Measurements from ENCODE around the gene MCUB. TPM values are rescaled to one million over a fixed set of nuclear protein-coding genes. Genes with fewer than 3 reads are reported as not detected.
A peak's percentile ranks its signal among the peaks of the same experiment; 100 is the strongest.

MCUB gene
- total RNA-seq, 2 donors from 2014 or later = 2.9 to 58.3 TPM

DNA sequence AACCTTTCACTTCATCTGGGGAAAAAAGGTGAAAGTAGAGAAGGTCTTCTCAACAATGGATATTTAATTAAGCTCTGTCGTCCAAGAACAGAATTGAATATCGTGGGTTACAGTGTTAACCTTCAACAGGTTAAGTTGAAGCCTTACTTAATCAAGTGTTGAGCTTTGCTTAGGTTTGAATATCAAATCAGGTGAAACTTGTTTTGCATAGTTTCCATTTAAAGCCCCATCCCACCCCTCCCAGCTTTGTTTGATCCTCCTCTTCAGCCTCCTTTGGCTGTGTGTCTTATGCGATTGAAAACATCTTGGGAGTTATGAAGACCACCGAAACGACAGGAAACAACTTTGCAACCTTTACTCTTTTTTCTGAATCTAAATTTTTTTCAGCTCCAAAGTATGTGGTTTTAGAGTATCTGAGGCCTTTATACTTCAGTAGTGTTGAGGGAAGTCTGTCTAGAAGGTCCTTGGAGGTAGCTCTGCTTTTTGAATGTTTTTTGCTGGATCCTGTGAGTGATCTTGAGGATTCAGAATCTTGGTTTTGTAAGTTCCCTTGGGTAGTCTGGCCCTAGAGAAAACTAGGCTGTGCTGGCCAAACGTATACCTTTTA, 39.1 kb downstream of the MCUB start:
- Histone ChIP-seq H3K27me3 (no peaks in the 10 kb centered on the region), H3K9me3 (no peaks in the 10 kb centered on the region), H3K36me3 (replicated peaks in 1 of 2; ENCODE audit: insufficient read depth in 1 of 2, low read depth in 2 of 2) (no peaks in the 10 kb centered on the region), H3K4me3 (no peak overlapping the region), H3K4me1 (no peaks in the 10 kb centered on the region), H3K27ac (no peak overlapping the region)
- intact Hi-C loops (cut with DNase I) = no loop called here
- no peak for DNase-seq
- no peak for ATAC-seq
- whole genome bisulfite sequencing, 2 donors = 77 to 80% methylated on average over 6 of the region's 6 CpGs
- TF ChIP-seq, protein P1, sequence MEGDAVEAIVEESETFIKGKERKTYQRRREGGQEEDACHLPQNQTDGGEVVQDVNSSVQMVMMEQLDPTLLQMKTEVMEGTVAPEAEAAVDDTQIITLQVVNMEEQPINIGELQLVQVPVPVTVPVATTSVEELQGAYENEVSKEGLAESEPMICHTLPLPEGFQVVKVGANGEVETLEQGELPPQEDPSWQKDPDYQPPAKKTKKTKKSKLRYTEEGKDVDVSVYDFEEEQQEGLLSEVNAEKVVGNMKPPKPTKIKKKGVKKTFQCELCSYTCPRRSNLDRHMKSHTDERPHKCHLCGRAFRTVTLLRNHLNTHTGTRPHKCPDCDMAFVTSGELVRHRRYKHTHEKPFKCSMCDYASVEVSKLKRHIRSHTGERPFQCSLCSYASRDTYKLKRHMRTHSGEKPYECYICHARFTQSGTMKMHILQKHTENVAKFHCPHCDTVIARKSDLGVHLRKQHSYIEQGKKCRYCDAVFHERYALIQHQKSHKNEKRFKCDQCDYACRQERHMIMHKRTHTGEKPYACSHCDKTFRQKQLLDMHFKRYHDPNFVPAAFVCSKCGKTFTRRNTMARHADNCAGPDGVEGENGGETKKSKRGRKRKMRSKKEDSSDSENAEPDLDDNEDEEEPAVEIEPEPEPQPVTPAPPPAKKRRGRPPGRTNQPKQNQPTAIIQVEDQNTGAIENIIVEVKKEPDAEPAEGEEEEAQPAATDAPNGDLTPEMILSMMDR (IDR thresholded peaks at IDR 0.05) = no peak
- no peak for TF ChIP-seq POLR2A (IDR thresholded peaks at IDR 0.05)

DNA sequence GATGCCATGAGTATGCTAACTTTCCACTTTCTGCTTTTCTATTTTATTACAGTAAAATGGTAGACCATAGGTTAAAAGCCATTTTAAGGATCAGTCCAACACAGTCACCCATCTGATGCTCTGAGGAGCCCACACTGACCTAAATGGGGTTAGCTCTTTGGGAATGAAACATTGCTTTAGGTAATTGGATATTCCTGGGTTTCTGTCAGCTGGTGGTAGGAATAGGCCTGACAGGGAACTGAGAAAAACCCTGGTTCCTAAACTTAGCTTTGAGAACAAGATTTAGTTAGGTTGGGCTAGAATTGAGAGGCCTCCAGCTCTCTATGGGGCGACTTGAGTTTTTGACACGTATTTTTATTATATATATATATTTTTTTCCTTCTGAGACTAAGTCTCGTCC, 40.4 kb downstream of the MCUB start:
- no peak for ATAC-seq
- H3K36me3 ChIP-seq (replicated peaks in 1 of 2; ENCODE audit: insufficient read depth in 1 of 2, low read depth in 2 of 2) = no peaks in the 10 kb centered on the region
- H3K27ac ChIP-seq = no peak overlapping the region
- H3K27me3 ChIP-seq = no peaks in the 10 kb centered on the region
- intact Hi-C loops (cut with DNase I) = no loop called here
- DNase-seq = no peak
- TF ChIP-seq, protein P1 (IDR thresholded peaks at IDR 0.05) = no peak
- no peak for TF ChIP-seq POLR2A (IDR thresholded peaks at IDR 0.05)
- H3K4me1 ChIP-seq = no peaks in the 10 kb centered on the region
- WGBS, 2 donors = 81 to 82% methylated on average over 3 of the region's 3 CpGs
- H3K4me3 ChIP-seq = no peak overlapping the region
- H3K9me3 ChIP-seq = no peaks in the 10 kb centered on the region

DNA sequence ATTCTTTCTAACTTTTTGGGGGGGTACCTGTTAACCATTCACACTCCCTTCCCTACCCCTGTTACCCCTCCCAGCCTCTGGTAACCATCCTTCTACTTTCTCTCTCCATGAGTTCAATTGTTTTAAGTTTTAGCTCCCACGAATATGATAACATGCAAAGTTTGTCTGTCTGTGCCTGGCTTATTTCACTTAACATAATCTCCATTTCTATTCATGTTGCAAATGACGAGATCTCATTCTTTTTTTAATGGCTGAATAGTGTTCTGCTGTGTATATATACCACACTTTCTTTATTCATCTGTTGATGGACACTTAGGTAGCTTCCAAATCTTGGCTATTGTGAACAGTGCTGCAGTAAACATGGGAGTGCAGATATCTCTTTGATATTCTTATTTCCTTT, 41.3 kb downstream of the MCUB start:
- intact Hi-C loops (cut with DNase I) = no loop called here
- H3K27me3 ChIP-seq = no peaks in the 10 kb centered on the region
- no peak overlapping the region for H3K4me3 ChIP-seq
- H3K9me3 ChIP-seq = no peaks in the 10 kb centered on the region
- H3K36me3 ChIP-seq (replicated peaks in 1 of 2; ENCODE audit: insufficient read depth in 1 of 2, low read depth in 2 of 2) = no peaks in the 10 kb centered on the region
- no peak overlapping the region for H3K27ac ChIP-seq
- WGBS, 2 donors = 69 to 75% methylated on average over 2 of the region's 2 CpGs
- ATAC-seq (no peak), DNase-seq (no peak)
- no peak for TF ChIP-seq POLR2A (IDR thresholded peaks at IDR 0.05)
- TF ChIP-seq, protein P1 (IDR thresholded peaks at IDR 0.05) = no peak
- no peaks in the 10 kb centered on the region for H3K4me1 ChIP-seq

DNA sequence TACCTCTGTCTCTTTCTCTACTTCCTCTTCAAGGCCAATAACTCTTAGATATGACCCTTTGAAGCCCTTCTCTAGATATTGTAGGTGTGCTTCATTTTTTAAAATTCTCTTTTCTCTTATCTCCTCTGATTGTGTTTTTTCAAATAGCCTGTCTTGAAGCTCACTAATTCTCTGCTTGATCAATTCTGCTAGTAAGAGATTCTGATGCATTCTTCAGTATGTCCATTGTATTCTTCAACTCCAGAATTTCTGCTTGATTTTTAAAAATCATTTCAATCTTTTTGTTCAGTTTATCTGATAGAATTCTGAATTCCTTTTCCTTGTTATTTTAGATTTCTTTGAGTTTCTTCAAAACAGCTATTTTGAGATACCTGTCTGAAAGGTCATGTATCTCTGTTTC, 47.9 kb downstream of the MCUB start:
- Histone ChIP-seq H3K9me3 (no peaks in the 10 kb centered on the region), H3K4me1 (no peaks in the 10 kb centered on the region), H3K36me3 (replicated peaks in 1 of 2; ENCODE audit: insufficient read depth in 1 of 2, low read depth in 2 of 2) (no peaks in the 10 kb centered on the region), H3K27ac (no peak overlapping the region), H3K4me3 (peak overlapping the region in 1 of 2 donors; percentile 19), H3K27me3 (no peaks in the 10 kb centered on the region)
- TF ChIP-seq, protein P1 (IDR thresholded peaks at IDR 0.05) = no peak
- no peak for TF ChIP-seq POLR2A (IDR thresholded peaks at IDR 0.05)
- ATAC-seq (no peak), DNase-seq (no peak)
- intact Hi-C loops (cut with DNase I) = no loop called here

DNA sequence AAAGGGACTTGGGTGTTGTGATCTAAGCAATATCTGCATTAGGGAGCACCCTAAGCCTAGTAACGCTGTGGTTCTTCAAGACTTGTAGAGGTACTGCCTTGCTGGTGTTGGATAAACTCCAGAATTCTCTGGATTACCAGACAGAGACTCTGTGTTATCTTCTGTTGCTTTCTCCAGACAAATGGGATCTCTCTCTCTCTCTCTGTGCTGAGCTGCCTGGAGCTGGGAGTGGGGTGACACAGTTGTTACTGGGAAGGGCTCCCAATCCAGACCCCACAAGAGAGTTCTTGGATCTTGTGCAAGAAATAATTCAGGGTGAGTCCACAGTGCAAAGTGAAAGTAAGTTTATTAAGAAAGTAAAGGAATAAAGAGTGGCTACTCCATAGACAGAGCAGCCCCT, 48.8 kb downstream of the MCUB start:
- H3K27me3 ChIP-seq = no peaks in the 10 kb centered on the region
- WGBS, 2 donors = 77 to 82% methylated on average over 1 of the region's 1 CpG
- no peak overlapping the region for H3K4me3 ChIP-seq
- intact Hi-C loops (cut with DNase I) = no loop called here
- no peaks in the 10 kb centered on the region for H3K9me3 ChIP-seq
- TF ChIP-seq, protein P1 (IDR thresholded peaks at IDR 0.05) = no peak
- no peak for TF ChIP-seq POLR2A (IDR thresholded peaks at IDR 0.05)
- no peak overlapping the region for H3K27ac ChIP-seq
- ATAC-seq (no peak), DNase-seq (no peak)
- H3K36me3 ChIP-seq (replicated peaks in 1 of 2; ENCODE audit: insufficient read depth in 1 of 2, low read depth in 2 of 2) = no peaks in the 10 kb centered on the region
- no peaks in the 10 kb centered on the region for H3K4me1 ChIP-seq
